ENCODE measurements around the gene PRR12. TPM values are rescaled to one million over a fixed set of nuclear protein-coding genes. Genes with fewer than 3 reads are reported as not detected.

Gene PRR12
- total RNA-seq, 2 experiments from 2014 or later, result 41.7 to 42.2 TPM

- CTCF ChIA-PET, result interaction anchor here (0.6 to 3.2 kb wide), 11 partner anchors 9 to 104 kb away, joined by 3 to 17 read pairs (median 3); partner anchors contain the start of gene PRR12
- Mint-ChIP-seq H3K4me1 (ENCODE audit: low read depth) (peaks cover 33% of the 10 kb centered on the region), H3K27ac (peak overlapping the region; percentile 67), H3K36me3 (ENCODE audit: low read depth) (peaks cover 18% of the 10 kb centered on the region), H3K27me3 (no peaks in the 10 kb centered on the region), H3K9me3 (no peaks in the 10 kb centered on the region), H3K4me3 (peak overlapping the region; percentile 90)
- ATAC-seq (ENCODE audit: poor library complexity) (no peak), DNase-seq (no peak)
- intact Hi-C loops (cut with DNase I, micrococcal nuclease), result loop anchor here (1.0 to 10.0 kb wide), 3 partner anchors 10 to 355 kb away; partner anchors contain the start of gene PRR12 (in 1 of the 2)
- peak overlapping the region in 1 of 2 donors; percentile 8 for H3K27ac ChIP-seq (ENCODE audit: low read depth in 1 of 2, low read length in 2 of 2)
- H3K9me3 ChIP-seq (ENCODE audit: control insufficient read depth in 1 of 2, insufficient read depth in 1 of 2, low read length in 2 of 2), result no peaks in the 10 kb centered on the region
- peak overlapping the region; percentile 75 for H3K4me3 ChIP-seq (ENCODE audit: low read length)
- POLR2A ChIA-PET, result interaction anchor here (0.7 to 3.2 kb wide), 16 partner anchors 10 to 587 kb away, joined by 3 to 86 read pairs (median 5); partner anchors contain the start of genes FCGRT, GYS1, IRF3 and PRMT1
- TF ChIP-seq, protein P1, sequence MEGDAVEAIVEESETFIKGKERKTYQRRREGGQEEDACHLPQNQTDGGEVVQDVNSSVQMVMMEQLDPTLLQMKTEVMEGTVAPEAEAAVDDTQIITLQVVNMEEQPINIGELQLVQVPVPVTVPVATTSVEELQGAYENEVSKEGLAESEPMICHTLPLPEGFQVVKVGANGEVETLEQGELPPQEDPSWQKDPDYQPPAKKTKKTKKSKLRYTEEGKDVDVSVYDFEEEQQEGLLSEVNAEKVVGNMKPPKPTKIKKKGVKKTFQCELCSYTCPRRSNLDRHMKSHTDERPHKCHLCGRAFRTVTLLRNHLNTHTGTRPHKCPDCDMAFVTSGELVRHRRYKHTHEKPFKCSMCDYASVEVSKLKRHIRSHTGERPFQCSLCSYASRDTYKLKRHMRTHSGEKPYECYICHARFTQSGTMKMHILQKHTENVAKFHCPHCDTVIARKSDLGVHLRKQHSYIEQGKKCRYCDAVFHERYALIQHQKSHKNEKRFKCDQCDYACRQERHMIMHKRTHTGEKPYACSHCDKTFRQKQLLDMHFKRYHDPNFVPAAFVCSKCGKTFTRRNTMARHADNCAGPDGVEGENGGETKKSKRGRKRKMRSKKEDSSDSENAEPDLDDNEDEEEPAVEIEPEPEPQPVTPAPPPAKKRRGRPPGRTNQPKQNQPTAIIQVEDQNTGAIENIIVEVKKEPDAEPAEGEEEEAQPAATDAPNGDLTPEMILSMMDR (IDR thresholded peaks at IDR 0.05), result no peak
- H3K27me3 ChIP-seq (ENCODE audit: control insufficient read depth in 1 of 2, insufficient read depth in 2 of 2, low read length in 2 of 2), result no peaks in the 10 kb centered on the region
- peaks cover 18% of the 10 kb centered on the region for H3K4me1 ChIP-seq (ENCODE audit: insufficient read depth, low read length)
- peaks cover 12% of the 10 kb centered on the region for H3K36me3 ChIP-seq (ENCODE audit: insufficient read depth, low read length)
These were observed 11.1 kb upstream of the PRR12 start for GRCh38 chr19:49579947-49580263.

GRCh38 chr19:49580264-49581006, 10.5 kb upstream of the PRR12 start, which contains the start of gene NOSIP:
Gene NOSIP (minus strand): TSS chr19:49580556. CDS start chr19:49560691, 19,865 bp downstream.
- TF ChIP-seq, protein P1 (IDR thresholded peaks at IDR 0.05), result no peak
- H3K4me3 Mint-ChIP-seq, result peak within 1 kb of the TSS; percentile 90
- H3K9me3 Mint-ChIP-seq, result no peaks in the 10 kb centered on the region

DNA sequence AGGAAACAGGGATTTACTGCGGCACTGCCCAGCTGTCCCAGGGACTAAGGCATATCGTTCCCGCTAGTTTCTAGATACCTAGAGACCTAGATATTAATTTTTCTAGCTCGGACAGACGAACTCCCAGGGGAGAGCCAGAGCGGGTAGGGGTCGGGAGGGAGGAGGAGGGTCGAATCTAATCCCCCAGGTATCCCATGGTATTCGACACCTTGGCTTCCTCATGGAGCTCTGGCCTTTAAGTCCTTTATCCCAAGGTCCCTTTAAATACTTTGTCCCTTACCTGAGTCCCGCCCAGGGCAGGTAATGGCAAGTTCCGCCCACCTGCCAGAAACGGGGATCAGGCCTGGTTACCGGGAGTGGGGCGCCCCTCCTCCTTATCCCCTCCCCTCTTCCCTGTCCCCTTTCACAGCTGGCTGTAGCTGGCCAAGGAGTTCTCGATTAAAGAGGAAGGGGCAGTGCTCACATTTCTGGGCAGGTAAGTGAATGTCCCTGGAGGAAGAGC, 9.9 kb upstream of the PRR12 start, which contains the start of gene PRRG2:
Gene PRRG2 (plus strand): TSS at position 310 of the 502 bp plus-strand sequence. CDS start 1,904 bp downstream, outside the sequence.
- DNase-seq (no peak), ATAC-seq (ENCODE audit: poor library complexity) (no peak)
- intact Hi-C loops (cut with DNase I, micrococcal nuclease), result loop anchor here in 1 of 2 experiments (10.0 kb wide), 1 partner anchor 356 kb away; no protein-coding TSS in a partner anchor
- Histone ChIP-seq H3K36me3 (ENCODE audit: insufficient read depth, low read length) (peaks cover 3% of the 10 kb centered on the region), H3K4me3 (ENCODE audit: low read length) (peak within 1 kb of the TSS; percentile 75), H3K27me3 (ENCODE audit: control insufficient read depth in 1 of 2, insufficient read depth in 2 of 2, low read length in 2 of 2) (no peaks in the 10 kb centered on the region), H3K4me1 (ENCODE audit: insufficient read depth, low read length) (peaks cover 18% of the 10 kb centered on the region), H3K27ac (ENCODE audit: low read depth in 1 of 2, low read length in 2 of 2) (peak within 1 kb of the TSS in 1 of 2 donors; percentile 8), H3K9me3 (ENCODE audit: control insufficient read depth in 1 of 2, insufficient read depth in 1 of 2, low read length in 2 of 2) (no peaks in the 10 kb centered on the region)
- H3K27me3 Mint-ChIP-seq, result no peaks in the 10 kb centered on the region
- peak within 1 kb of the TSS; percentile 90 for H3K4me3 Mint-ChIP-seq
- TF ChIP-seq, protein P1 (IDR thresholded peaks at IDR 0.05), result no peak
- H3K27ac Mint-ChIP-seq, result peak within 1 kb of the TSS; percentile 67
- POLR2A ChIA-PET, result interaction anchor here (1.1 to 3.2 kb wide), 10 partner anchors 11 to 588 kb away, joined by 3 to 86 read pairs (median 12); partner anchors contain the start of genes GYS1, IRF3, PRMT1 and PRR12
- no peaks in the 10 kb centered on the region for H3K9me3 Mint-ChIP-seq
- CTCF ChIA-PET, result interaction anchor here (0.6 to 3.2 kb wide), 7 partner anchors 10 to 467 kb away, joined by 3 to 17 read pairs (median 3); partner anchors contain the start of genes LIN7B and PRR12
- peaks cover 33% of the 10 kb centered on the region for H3K4me1 Mint-ChIP-seq (ENCODE audit: low read depth)
- H3K36me3 Mint-ChIP-seq (ENCODE audit: low read depth), result peaks cover 7% of the 10 kb centered on the region

More at GRCh38 chr19:49580264-49581006, 10.5 kb upstream of the PRR12 start, which contains the start of gene NOSIP:
- Mint-ChIP-seq H3K27ac (peak within 1 kb of the TSS; percentile 67), H3K4me1 (ENCODE audit: low read depth) (peaks cover 33% of the 10 kb centered on the region), H3K36me3 (ENCODE audit: low read depth) (peaks cover 13% of the 10 kb centered on the region), H3K27me3 (no peaks in the 10 kb centered on the region)
- DNase-seq, result peak; percentile 93 to 98 (median 96)
- Histone ChIP-seq H3K4me3 (ENCODE audit: low read length) (peak within 1 kb of the TSS; percentile 75), H3K4me1 (ENCODE audit: insufficient read depth, low read length) (peaks cover 18% of the 10 kb centered on the region), H3K27me3 (ENCODE audit: control insufficient read depth in 1 of 2, insufficient read depth in 2 of 2, low read length in 2 of 2) (no peaks in the 10 kb centered on the region), H3K27ac (ENCODE audit: low read depth in 1 of 2, low read length in 2 of 2) (peak within 1 kb of the TSS in 1 of 2 donors; percentile 8), H3K36me3 (ENCODE audit: insufficient read depth, low read length) (peaks cover 7% of the 10 kb centered on the region), H3K9me3 (ENCODE audit: control insufficient read depth in 1 of 2, insufficient read depth in 1 of 2, low read length in 2 of 2) (no peaks in the 10 kb centered on the region)
- ATAC-seq (ENCODE audit: poor library complexity), result peak; percentile 98
- ChIA-PET POLR2A (interaction anchor here (0.7 to 3.2 kb wide), 16 partner anchors 10 to 587 kb away, joined by 3 to 86 read pairs (median 5); partner anchors contain the start of genes FCGRT, GYS1, IRF3 and PRMT1), CTCF (interaction anchor here (0.6 to 3.2 kb wide), 12 partner anchors 10 to 466 kb away, joined by 3 to 17 read pairs (median 4); partner anchors contain the start of genes LIN7B and PRR12)
- intact Hi-C loops (cut with DNase I, micrococcal nuclease), result loop anchor here (1.0 to 10.0 kb wide), 3 partner anchors 10 to 356 kb away; partner anchors contain the start of gene PRR12 (in 1 of the 2)
